HG03558 (cell line): ENCODE measurements around the gene ZBTB7A.

Experiments used
- ATAC-seq: cut with Tn5 transposase; IDR thresholded peaks from one replicate; pipeline ENCODE4 v1.9.1; 2021; ENCODE audit warnings: moderate number of reproducible peaks; ENCODE audit not compliant: unreplicated experiment; ENCODE audit errors: extremely low read depth

Gene ZBTB7A

DNA sequence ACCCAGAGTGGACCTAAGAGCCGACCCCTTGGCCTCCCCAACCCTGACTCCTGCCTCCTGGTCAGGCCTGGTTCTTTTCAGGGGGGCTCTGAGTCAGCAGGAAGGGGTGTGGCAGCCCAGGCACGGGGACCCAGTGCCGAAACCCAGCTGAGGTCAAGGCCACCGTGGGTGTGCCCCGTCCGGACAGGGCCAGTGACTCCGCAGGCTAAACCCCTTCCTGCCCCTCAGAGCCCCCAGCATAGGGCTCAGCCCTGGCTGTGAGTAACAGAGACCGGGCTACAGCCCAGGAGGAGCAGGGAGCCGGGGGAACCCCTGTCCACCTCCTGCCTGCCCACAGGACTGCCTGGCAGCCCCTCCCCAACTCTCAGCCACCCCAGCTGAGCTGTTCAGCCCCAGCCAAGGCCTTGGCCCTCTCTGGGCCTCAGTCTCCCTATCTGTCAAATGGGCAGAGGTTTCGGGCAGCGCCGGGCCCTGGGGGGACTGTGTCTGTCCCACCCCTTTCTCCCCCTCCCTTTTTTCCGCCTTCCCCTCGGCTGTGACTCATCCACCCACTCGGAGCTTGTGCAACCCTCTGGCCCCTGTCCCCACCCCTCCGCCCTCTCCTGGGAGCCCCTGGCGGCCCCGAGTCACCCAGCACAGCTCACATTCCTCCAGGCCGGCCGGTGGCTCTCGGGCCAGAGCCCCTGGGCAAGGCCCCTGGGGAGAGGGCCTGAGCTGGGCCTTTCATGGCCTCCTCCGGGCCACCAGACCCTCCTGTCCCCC is 8.6 kb downstream of the ZBTB7A start:
- no peak for ATAC-seq

GRCh38 chr19:4055209-4055552 is 11.5 kb downstream of the ZBTB7A start:
- ATAC-seq = no peak

- ATAC-seq = no peak
Measured at GRCh38 chr19:4054441-4055208, 12.1 kb downstream of the ZBTB7A start.

DNA sequence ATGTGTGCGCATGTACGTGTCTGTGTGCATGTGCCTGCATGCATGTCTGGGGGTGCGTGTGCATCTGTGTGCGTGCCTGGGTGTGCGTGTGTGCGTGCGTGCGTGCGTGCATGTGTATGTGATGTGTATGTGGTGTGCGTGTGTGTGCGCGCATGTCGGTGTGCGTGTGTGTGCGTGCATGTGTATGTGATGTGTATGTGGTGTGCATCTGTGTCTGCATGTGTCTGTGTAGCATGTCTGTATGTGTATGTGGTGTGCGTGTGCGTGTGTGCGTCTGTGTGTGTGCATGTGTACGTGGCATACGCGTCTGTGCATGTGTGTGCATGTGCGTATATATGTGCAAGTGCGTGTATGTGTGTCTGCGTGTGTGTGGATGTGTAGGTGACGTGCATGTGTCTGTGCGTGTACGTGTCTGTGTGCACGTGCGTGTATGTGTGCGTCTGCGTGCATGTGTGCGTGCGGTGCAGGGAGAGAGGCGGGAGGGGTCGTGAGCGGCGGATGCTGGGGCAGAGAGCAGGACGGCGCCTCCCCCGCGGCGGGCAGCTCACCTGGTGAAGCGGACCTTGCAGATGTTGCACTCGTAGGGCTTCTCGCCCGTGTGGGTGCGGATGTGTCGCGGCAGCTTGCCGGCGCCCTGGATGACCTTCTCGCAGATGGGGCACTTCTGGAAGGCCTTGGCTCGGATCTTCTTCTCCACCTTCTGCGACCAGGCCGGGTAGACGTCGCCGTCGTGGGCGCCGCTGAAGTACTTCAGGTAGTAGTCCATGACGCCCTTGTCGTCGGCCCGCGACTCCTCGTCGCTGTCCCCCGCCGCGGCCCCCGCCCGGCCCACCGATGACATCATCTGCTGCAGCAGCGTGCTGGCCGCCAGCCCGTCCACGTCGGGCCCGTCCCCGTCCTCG is 13.0 kb downstream of the ZBTB7A start:
- no peak for ATAC-seq

DNA sequence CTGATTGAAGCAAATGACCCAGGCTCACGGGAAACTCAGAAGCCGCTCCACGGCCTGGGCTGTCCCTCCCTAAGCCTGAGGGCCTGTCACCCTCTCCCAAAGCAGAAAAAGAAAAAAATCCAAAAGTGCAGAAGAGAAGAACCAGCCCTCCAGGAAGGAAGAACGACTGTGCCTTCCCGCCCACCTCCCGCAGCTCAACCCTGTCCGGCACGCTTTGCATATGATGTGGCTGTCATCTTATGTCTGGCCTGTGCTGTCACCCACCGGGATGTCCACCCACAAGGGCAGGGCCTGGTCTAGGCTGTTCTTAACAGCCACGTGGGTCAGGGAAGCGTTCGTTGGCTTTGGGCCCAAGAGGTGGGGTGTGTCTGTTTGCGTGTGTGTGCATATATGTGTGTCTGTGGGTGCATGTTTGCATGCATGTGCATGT is 13.7 kb downstream of the ZBTB7A start:
- ATAC-seq = no peak

DNA sequence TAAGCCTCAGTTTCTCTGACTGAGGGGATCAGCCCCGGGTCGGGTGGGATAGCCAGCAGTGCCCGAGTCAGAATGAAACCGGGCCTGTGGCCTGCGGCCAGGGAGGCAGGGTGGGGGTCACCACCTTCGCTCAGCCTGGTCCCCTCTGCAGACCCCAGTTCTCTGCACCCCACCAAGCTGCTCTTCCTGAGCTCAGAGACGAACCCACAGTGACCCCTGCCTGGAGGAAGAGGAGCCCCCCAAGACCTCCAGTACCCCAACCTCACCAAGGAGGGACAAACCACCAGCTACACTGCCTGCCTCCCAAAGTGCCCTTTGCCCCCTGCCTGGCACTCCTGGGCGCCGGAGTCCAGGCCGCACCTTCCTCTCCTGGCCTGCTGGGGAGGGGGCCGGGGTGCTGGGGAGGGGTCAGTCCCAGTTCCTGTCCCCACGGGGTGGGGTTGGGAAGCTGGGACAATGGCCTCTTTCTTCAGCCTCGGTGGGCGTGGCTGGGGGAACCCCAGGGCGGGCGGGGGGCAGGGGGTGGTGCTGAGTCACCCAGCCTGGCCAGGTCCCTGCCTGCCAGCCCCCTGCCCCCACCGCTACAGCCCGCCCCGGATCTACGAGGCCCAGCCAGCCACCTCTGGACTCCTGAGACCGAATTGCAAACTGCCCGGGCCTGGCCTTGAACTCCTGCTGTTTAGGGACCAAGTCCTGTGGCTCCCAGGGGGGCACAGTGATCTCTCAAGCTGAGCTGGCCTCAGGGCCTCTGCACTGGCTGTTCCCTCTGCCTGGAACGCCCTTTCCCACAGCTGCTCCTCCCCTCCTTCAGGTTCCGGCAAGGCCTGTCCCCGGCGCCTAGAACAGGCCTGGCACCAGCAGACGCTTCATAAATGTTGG is 14.3 kb downstream of the ZBTB7A start:
- no peak for ATAC-seq

DNA sequence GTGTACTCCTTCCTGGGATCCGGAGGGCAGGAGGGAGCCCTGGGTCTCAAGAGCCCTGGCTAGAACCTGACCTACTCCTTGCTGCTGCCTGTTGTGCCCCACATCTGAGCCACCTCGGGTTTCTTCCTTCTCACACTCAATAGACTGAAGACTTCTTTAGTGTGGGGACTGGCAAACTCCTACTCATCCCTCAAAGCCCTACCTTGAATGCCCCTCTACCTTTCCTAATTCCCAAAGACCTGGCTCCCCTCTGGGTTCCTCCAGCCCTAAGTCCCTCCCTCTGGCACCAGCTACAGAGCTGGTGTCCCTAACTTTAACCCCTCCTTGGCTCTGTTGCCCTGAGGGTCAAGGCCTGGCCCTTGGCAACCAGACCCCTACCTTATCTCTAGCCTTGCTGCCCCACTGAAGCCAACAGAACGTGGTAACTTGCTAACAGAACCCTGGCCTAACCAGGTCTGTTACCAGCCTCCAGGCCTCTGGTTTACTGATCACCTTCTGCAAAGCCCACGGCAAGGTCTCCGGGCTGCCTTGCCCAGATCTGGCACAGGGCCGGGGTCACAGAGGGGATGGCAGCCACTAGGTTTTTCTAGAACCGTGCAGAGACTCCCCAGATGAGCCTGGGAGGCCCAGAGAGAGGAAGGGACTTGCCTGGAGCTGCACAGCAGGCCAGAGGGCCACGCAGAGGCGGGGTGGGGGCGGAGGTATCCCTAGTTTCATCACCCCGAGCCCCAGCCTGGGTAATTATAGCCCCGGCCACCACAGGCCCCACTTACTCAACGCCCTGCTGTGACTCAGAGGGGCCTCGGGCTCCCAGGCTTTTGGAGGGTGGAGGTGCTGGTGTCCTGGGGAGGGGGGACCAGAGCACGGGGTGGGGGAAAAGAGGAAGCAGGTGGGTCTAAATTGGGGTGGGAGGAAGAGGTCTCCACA is 15.3 kb downstream of the ZBTB7A start:
- no peak for ATAC-seq

GRCh38 chr19:4049432-4049831 is 17.3 kb downstream of the ZBTB7A start:
- ATAC-seq = no peak

DNA sequence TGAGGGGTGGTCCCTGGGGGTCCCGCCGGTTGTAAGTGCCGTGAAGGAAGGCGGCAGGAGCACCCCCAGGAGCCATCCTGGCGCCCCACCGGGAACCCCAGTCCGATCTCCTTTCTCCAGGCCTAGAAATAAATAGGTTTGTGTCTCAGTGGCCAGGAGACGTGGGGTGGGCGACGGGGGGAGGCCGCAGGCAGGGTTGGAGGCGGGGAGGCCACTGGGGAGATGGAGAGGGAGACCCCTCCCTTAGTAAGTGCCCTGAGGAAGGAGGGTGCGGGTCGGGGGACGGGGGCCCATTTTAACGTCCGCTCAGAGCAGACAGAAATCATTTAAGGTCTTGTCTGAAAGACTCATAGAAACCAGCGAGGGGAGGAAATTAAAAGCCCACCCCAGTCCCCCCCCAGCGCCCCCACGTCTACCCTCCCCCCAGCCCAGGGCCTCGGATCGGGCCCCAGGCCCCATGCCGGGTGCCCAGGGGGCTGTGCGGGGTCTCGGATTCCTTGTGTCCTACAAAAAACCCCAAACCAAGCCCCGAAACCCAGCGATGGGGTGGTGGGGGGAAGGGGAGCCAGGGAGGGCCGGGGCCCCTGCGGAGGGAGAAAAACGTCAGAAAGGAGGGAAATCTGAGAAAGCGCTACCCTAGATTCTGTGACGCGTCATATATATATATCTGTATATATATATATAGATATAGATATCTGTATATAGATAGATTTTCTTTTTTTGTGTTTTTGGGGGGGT is 19.6 kb downstream of the ZBTB7A start:
- ATAC-seq = no peak

DNA sequence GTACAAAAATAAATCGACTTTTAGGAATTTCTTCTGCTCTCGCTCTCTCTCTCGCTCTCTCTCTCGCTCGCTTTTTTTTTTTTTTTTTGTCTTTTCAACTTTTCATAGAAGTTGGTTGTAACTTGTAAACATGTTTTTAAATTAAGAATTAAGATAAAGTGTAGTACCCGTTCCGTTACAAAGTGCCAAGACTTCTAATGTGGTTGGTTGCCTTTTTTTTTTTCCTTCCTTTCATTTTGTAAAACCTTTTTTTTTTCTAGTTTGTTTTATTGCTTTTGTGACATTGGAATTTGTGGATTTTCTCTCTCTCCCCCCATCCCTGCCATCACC is 20.4 kb downstream of the ZBTB7A start:
- no peak for ATAC-seq

GRCh38 chr19:4045597-4046361 is 20.9 kb downstream of the ZBTB7A start:
- no peak for ATAC-seq

DNA sequence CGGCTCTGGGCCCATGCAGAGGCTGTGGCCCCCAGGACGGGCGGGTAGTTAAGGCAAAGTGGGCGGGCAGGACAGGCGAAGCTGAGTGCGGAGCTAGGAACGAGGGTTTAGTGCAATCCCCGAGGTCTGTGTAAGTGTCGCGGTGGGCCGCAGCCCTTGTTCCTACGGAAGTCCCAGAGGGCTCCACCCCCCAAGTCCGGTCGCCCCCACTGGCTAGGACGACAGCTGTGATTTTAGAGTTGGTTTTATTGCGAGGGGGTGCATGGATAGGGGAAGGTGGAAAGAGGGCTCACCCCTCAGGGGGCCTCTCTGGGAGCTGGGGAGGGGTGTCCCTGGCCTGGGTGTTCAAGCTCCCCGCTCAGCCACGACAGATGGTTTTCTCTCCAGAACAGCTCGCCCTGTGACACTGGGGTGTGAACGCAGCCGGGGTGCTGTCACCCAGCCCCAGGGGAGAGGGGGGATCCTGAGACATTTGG is 21.7 kb downstream of the ZBTB7A start:
- no peak for ATAC-seq

GRCh38 chr19:4043966-4044715 is 22.6 kb downstream of the ZBTB7A start:
- ATAC-seq = no peak

DNA sequence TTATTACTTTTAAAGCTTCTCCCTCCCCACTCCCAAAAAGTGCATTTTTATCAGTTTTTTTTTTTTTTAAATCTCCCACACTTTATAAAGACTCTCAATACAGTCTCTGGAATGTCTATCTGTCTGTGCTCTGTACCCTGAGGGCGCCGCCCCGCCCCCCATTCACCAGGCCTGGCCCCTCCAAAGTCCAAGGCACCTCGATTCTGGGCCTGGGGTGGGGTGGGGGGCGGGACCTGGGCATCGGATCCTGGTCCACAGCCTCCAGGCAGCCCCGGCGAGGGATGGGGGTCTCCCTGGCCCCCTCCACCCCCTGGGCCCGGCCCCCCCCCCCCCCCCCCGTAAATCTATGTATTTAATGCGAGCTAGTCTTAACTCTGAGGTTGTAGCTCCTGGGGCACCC is 23.3 kb downstream of the ZBTB7A start:
- no peak for ATAC-seq

DNA sequence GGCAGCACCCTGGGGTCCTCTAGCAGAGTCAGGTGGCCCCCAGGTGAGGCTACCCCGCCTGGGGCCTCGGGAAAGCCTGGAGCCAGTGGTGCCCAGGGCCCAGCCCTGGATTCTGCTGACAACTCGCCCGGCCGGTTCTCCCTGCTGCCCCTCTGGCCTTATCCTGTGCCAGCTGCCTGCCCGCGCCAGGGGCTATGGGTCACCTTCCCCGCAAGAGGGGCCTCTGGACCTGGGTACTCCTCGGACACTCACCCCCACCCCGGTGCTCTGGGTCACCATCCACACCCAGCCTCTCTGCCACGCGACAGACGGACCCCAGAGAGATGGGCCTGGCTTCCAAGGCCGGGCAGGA is 24.0 kb downstream of the ZBTB7A start:
- no peak for ATAC-seq

DNA sequence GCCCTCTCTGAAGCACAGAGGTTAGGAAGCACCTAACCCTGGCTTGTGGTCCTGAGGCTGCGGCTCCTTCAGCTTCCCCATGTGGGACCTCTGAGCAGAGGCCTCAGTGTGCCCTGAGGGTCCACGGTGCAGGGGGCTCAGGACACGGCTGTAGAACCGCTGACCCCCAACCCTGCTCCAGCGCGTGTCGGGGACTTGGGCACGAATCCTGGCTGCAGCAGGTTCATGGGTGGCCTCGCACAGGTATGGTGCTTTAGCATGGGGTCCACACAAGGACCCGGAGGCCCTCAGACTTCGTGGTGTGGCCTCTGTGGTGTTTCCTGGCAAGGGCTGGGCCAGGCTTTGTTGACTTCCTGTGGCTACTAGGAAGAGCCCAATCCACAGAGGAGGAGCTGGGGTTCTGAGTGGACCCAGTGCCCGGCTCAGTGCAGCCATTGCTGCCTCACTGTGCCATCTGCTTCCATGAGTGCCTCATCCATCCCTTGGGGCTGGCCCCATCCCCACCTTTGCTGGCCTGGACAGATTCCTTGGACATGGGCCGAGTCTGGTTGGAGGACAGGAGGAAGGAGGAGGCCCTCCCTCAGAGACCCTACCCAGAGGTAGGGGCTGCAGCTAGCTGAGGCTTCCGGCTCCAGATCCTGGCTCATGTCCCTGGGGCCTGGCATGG is 24.5 kb downstream of the ZBTB7A start:
- no peak for ATAC-seq
